AG20443 (cell line): Measurements from ENCODE around the gene IER3.

Source experiments
- DNase-seq: peaks from one replicate; pipeline ENCODE4 v3.0.0; 2012; ENCODE audit warnings: low spot score, mixed read lengths

IER3 gene

DNA sequence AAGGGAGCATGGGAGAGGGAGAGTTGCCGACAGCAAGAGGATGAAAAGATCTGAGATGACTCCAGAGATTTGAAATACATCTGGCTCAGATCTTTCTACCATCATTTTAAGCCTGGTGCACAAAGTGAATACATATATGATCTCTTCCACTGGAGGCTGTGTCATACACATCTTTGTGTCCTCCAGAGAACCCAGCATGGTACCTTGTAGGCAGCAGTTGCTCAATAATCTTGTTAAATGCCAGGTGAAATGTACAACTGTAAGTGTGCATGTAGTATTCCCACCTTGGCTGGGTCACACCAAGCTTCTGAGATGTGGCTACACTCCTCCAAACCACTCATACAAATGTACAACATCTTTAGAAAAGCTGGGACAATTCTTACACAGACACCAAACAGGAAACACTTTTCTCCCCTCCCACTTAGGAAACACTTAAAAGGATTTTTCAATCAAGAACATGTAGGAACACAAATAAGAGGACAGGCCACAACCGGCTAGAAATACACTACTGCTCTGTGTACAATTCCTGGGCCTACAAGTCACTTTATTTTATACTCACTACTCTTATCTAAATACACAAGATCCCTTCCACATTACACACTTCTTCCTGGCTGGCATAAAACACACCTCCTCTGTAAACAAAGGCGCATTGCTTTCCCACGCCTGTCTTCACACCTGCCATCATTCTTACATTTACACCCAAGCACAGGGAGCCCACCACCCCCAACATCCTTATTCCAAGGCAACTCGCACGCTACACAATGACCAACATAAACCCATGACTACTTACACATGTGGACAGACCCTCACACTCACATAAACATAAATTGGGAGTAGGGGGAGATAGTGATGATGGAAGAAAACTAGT is 3.8 kb upstream of the IER3 start:
- DNase-seq: no peak

DNA sequence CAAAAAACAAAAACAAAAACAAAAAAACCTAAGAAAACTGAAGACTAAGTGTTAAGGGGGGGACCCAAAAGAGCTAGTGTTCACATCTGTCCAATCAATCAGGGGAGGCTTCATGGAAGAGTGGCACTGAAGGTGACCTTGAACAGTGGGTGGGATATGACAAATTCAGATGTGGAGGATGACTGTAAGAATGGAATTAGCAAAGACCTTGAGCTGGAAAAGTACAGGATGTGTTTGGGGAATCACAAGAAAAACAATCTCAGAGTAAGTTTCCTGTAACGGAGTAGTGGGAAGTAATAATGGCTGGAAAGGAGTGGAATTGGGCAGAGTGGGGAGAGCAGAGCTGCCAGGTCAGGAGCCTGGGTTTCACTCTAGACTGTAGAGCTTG is 2.9 kb upstream of the IER3 start:
- DNase-seq: no peak

DNA sequence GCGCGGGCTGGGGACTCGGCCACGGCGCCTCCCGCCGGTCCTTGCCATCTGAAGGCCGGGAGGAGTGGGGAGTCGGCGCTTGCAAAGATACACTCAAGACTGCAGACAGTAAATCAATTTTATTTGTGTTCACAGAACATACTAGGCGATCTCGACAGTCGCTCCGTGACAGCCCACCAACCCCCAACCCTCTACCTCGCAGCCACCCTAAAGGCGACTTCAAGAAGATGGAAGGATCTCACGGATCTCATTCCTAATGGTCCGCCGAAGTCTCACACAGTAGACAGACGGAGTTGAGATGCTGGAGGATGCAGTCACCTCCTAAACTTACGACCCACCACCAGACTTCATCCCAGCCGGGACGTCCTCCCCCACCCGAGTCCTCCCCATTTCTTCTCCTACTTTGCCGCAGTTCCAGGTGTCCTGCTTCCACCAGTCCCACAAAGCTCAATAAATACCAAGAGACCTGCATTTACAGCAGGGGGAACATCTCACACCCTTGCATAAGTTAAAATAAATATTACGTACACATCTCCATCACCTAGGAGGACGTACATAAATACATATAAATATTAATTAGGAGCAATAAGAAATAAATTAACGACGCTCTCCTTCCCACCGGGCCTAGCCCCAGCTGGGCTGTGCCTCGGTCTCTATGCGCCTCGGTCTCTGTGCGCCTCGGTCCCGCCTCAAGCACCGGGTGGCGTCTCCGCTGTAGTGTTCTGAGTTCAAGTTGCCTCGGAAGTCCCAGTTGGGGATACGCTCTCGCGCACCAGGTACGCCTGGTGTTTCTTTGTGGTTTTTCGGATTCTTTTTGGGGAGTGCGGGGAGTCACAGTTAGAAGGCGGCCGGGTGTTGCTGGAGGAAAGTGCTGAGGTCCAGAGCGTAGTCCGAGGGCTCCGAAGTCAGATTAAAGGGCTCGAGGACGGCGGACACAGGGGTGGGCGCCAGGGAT is 971 bp downstream of the IER3 start:
- DNase-seq: peak; percentile 21

DNA sequence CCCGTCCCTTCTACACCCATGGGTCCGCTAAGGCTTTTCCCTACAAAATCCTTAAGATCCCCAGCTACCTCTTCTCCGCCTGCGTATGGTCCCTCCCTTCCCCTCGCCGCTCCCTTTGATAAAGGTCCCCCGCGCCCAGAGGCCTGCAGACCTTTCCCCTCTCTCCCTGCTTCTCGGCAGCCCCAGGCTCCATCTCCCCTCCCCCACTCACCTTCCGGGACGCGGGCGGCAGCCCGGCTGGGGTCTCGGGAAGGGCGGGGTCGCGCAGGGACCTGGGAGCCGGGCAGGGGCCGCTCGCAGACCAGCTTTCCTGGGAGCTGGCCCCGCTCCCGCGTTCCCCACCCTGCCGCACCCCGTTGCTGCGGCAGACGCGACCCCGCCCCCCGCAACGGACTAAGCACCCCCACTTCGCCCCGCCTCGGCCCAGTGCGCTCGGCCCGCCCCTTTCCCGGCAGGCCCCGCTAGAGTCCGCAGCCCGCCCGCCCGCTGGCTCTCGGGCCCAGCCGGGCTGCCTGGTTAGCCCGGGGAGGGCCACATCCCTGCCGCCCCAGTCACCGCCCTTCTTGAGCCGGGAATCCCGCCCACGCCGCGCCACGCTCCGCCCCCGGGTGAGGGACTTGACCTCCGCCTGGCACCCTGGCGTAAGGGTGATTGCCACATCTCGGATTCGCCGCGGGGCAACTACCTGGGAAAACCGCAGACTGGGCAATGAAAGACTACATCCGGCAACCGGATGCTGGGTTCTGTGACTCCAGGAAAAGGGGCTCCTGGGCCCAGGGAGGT is 1.8 kb downstream of the IER3 start, which contains the start of gene FLOT1:
Gene FLOT1, minus strand, starts transcription at position 372 of the 783 bp plus-strand sequence. CDS start 498 bp downstream, outside the sequence.
- DNase-seq: peak; percentile 96

DNA sequence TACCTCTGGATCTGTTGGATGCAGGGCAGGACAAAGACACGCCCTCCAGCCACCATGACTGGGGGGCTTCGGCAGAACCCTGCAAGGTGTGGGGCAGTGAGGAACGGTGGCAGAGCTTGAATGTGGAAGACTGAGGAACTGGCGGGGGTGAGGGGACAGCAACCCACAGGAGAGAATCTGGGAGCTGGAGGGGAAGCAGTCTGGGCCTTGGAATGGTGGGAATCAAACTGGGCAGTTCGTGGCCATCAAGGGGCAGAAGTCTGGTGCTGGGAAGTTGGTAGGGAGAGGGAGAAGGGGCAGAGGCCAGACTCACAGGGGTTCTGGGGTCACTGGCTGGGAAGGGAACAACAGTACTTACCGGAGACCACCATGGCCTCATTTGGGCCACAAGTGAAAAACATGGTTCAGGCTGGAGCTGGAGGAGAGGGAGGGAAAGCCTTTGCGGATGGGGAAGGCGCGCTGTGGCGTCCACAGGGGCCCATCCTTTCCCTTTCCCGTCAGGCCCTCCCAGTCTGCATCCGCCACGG is 2.5 kb downstream of the IER3 start:
- DNase-seq: peak; percentile 70

- no peak for DNase-seq
Observed at GRCh38 chr6:30741063-30741779, 3.1 kb downstream of the IER3 start.

GRCh38 chr6:30740540-30740870 is 3.8 kb downstream of the IER3 start:
- DNase-seq: no peak

DNA sequence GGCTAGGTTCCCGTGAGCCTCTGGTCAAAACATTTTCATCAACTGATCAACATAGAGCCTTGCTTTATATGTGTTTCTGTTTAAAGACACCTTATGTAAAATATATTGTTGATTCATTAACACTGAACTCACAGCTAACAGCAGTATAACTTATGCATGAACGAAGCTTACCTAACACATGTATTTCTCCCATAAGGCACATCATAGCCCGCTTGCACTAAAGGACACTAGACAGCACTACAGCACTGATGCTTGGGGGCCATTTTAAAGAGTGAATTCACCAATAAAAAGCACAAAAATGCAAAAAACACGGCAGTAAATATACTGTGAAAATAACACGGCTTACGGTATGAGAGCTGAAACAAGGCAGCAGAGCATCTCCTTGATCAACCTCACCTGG is 5.8 kb downstream of the IER3 start:
- DNase-seq: no peak

GRCh38 chr6:30735668-30736314 is 8.6 kb downstream of the IER3 start:
- DNase-seq: no peak

- no peak for DNase-seq
Observed at GRCh38 chr6:30732237-30732943, 12.0 kb downstream of the IER3 start.

- no peak for DNase-seq
Observed at GRCh38 chr6:30730601-30731435, 13.5 kb downstream of the IER3 start.

- peak; percentile 57 for DNase-seq
Observed at GRCh38 chr6:30727920-30728553, 16.3 kb downstream of the IER3 start.

- DNase-seq: no peak
Observed at GRCh38 chr6:30726506-30727413, 17.6 kb downstream of the IER3 start.

- peak; percentile 13 for DNase-seq
Observed at GRCh38 chr6:30725713-30726505, 18.4 kb downstream of the IER3 start.

- no peak for DNase-seq
Observed at GRCh38 chr6:30724906-30725667, 19.3 kb downstream of the IER3 start.
